ENCODE results near the gene PHF21B. TPM values are rescaled to one million over a fixed set of nuclear protein-coding genes. Genes with fewer than 3 reads are reported as not detected.

PHF21B gene
- total RNA-seq, 4 donors from 2014 or later = not detected

- 43% methylated on average over 7 of the region's 7 CpGs for WGBS
- Histone ChIP-seq H3K4me1 (no peaks in the 10 kb centered on the region), H3K9me3 (no peaks in the 10 kb centered on the region), H3K4me3 (no peak overlapping the region), H3K27ac (no peak overlapping the region), H3K27me3 (peaks cover 42% of the 10 kb centered on the region), H3K36me3 (no peaks in the 10 kb centered on the region)
- TF ChIP-seq CTCF (IDR thresholded peaks at IDR 0.05) (no peak), POLR2AphosphoS5 (IDR thresholded peaks at IDR 0.05) (no peak), EP300 (IDR thresholded peaks at IDR 0.05) (no peak), POLR2A (IDR thresholded peaks at IDR 0.05) (no peak)
- no peak for DNase-seq (ENCODE audit: low spot score in 2 of 2)
Measured at GRCh38 chr22:44995105-44995514, 14.7 kb downstream of the PHF21B start.

GRCh38 chr22:44994399-44995104 is 15.3 kb downstream of the PHF21B start:
- no peak for DNase-seq (ENCODE audit: low spot score in 2 of 2)
- no peak for TF ChIP-seq POLR2A (IDR thresholded peaks at IDR 0.05)
- H3K4me3 ChIP-seq = no peak overlapping the region
- H3K27ac ChIP-seq = no peak overlapping the region
- WGBS = 75% methylated on average over 18 of the region's 19 CpGs
- peaks cover 37% of the 10 kb centered on the region for H3K27me3 ChIP-seq
- H3K36me3 ChIP-seq = no peaks in the 10 kb centered on the region
- H3K4me1 ChIP-seq = no peaks in the 10 kb centered on the region
- no peaks in the 10 kb centered on the region for H3K9me3 ChIP-seq

- 83% methylated on average over 12 of the region's 13 CpGs for WGBS
- Histone ChIP-seq H3K4me1 (no peaks in the 10 kb centered on the region), H3K9me3 (no peaks in the 10 kb centered on the region), H3K4me3 (no peak overlapping the region), H3K36me3 (no peaks in the 10 kb centered on the region), H3K27me3 (peaks cover 33% of the 10 kb centered on the region), H3K27ac (no peak overlapping the region)
- no peak for DNase-seq (ENCODE audit: low spot score in 2 of 2)
- TF ChIP-seq POLR2AphosphoS5 (IDR thresholded peaks at IDR 0.05) = no peak
Measured at GRCh38 chr22:44992166-44992565, 17.6 kb downstream of the PHF21B start.

GRCh38 chr22:44991218-44991617 is 18.6 kb downstream of the PHF21B start:
- H3K4me3 ChIP-seq = no peak overlapping the region
- no peaks in the 10 kb centered on the region for H3K36me3 ChIP-seq
- WGBS = 85% methylated on average over 5 of the region's 10 CpGs
- no peak for DNase-seq (ENCODE audit: low spot score in 2 of 2)
- no peak overlapping the region for H3K27ac ChIP-seq
- no peak for TF ChIP-seq POLR2AphosphoS5 (IDR thresholded peaks at IDR 0.05)
- TF ChIP-seq EP300 (IDR thresholded peaks at IDR 0.05) = no peak
- no peak for TF ChIP-seq POLR2A (IDR thresholded peaks at IDR 0.05)
- H3K4me1 ChIP-seq = no peaks in the 10 kb centered on the region
- no peaks in the 10 kb centered on the region for H3K9me3 ChIP-seq
- H3K27me3 ChIP-seq = peaks cover 34% of the 10 kb centered on the region

- Histone ChIP-seq H3K27me3 (peaks cover 34% of the 10 kb centered on the region), H3K4me1 (no peaks in the 10 kb centered on the region), H3K36me3 (no peaks in the 10 kb centered on the region), H3K27ac (no peak overlapping the region), H3K9me3 (no peaks in the 10 kb centered on the region), H3K4me3 (no peak overlapping the region)
- no peak for DNase-seq (ENCODE audit: low spot score in 2 of 2)
- 85% methylated on average over 14 of the region's 15 CpGs for WGBS
- TF ChIP-seq POLR2AphosphoS5 (IDR thresholded peaks at IDR 0.05) = no peak
- TF ChIP-seq POLR2A (IDR thresholded peaks at IDR 0.05) = no peak
- TF ChIP-seq CTCF (IDR thresholded peaks at IDR 0.05) = no peak
- no peak for TF ChIP-seq EP300 (IDR thresholded peaks at IDR 0.05)
Measured at GRCh38 chr22:44990810-44991209, 19.0 kb downstream of the PHF21B start.

- Histone ChIP-seq H3K27me3 (peaks cover 33% of the 10 kb centered on the region), H3K27ac (no peak overlapping the region), H3K36me3 (no peaks in the 10 kb centered on the region), H3K9me3 (no peaks in the 10 kb centered on the region), H3K4me3 (no peak overlapping the region), H3K4me1 (no peaks in the 10 kb centered on the region)
- TF ChIP-seq CTCF (IDR thresholded peaks at IDR 0.05) (no peak), POLR2A (IDR thresholded peaks at IDR 0.05) (no peak), EP300 (IDR thresholded peaks at IDR 0.05) (no peak)
- no peak for DNase-seq (ENCODE audit: low spot score in 2 of 2)
- 89% methylated on average over 13 of the region's 13 CpGs for WGBS
Measured at GRCh38 chr22:44990328-44990727, 19.5 kb downstream of the PHF21B start.

GRCh38 chr22:44988671-44989070 is 21.1 kb downstream of the PHF21B start:
- Histone ChIP-seq H3K27ac (no peak overlapping the region), H3K4me1 (no peaks in the 10 kb centered on the region), H3K27me3 (peaks cover 20% of the 10 kb centered on the region), H3K9me3 (no peaks in the 10 kb centered on the region), H3K4me3 (no peak overlapping the region), H3K36me3 (no peaks in the 10 kb centered on the region)
- 77% methylated on average over 4 of the region's 5 CpGs for WGBS
- no peak for TF ChIP-seq CTCF (IDR thresholded peaks at IDR 0.05)
- no peak for TF ChIP-seq POLR2AphosphoS5 (IDR thresholded peaks at IDR 0.05)
- no peak for TF ChIP-seq POLR2A (IDR thresholded peaks at IDR 0.05)
- TF ChIP-seq EP300 (IDR thresholded peaks at IDR 0.05) = no peak
- DNase-seq (ENCODE audit: low spot score in 2 of 2) = no peak

Data from suprapubic skin (tissue), 4 donors.